Heart left ventricle (tissue), 16 donors: ENCODE data around the gene OTOA. TPM values are rescaled to one million over a fixed set of nuclear protein-coding genes. Genes with fewer than 3 reads are reported as not detected.
"Not testable (repeated sequence)": the region's sequence is repeated elsewhere in the genome, so short reads cannot be mapped to it uniquely, and the experiment has no call there.

Source experiments
- ATAC-seq, 4 donors: fragments of 200-7000 bp; cut with Tn5 transposase; one replicate each; pipeline ENCODE4 v1.9.1; 2020 to 2022; ENCODE audit warnings: moderate library complexity in 4 of 4, mild to moderate bottlenecking in 3 of 4, moderate number of reproducible peaks in 1 of 4
- DNase-seq, 5 donors: peaks; one replicate each; pipeline ENCODE4 v3.0.0-alpha.2; 2020
- H3K27ac ChIP-seq, 12 donors: fragments of 200-600 bp; sonication (generic) in 4 of 12; one replicate each; pipeline versions ENCODE4 v1.5.0 to v1.8.0; 2016 to 2022; ENCODE audit warnings: mild to moderate bottlenecking in 2 of 12
- H3K27me3 ChIP-seq, 9 donors: fragments of 200-600 bp; sonication (generic) in 2 of 9; one replicate each; pipeline versions ENCODE4 v1.5.1 to v1.8.0; 2016 to 2022; ENCODE audit warnings: mild to moderate bottlenecking in 3 of 9
- H3K36me3 ChIP-seq, 9 donors: fragments of 200-600 bp; sonication (generic) in 2 of 9; one replicate each; pipeline versions ENCODE4 v1.5.0 to v1.8.0; 2018 to 2022; ENCODE audit warnings: mild to moderate bottlenecking in 2 of 9
- H3K4me1 ChIP-seq, 12 donors: fragments of 200-600 bp; sonication (generic) in 4 of 12; one replicate each; pipeline versions ENCODE4 v1.5.0 to v1.8.0; 2016 to 2022; ENCODE audit warnings: mild to moderate bottlenecking in 3 of 12
- H3K4me3 ChIP-seq, 12 donors: fragments of 200-600 bp; sonication (generic) in 4 of 12; one replicate each; pipeline versions ENCODE4 v1.5.0 to v1.8.0; 2017 to 2022; ENCODE audit warnings: mild to moderate bottlenecking in 9 of 12, moderate library complexity in 4 of 12
- H3K9me3 ChIP-seq, 12 donors: fragments of 200-600 bp; sonication (generic) in 4 of 12; one replicate each; pipeline versions ENCODE4 v1.5.0 to v1.8.0; 2016 to 2022; ENCODE audit warnings: mild to moderate bottlenecking in 1 of 12
- WGBS, 4 donors: extraction: QIAGEN DNeasy Blood & Tissue Kit in 2 of 4; methylation state at CpG; one replicate each; pipeline versions ENCODE4 v1.1.5 to v1.1.7; 2013 to 2018; 5-methylcytosine and 5-hydroxymethylcytosine counted together
- intact Hi-C, 10 donors: fragments of 100-400 bp; cut with DNase I; formaldehyde crosslinking; loops; one replicate each; pipeline versions ENCODE4 v1.11.1 to v1.14.2; 2022
- polyA plus RNA-seq, 2 donors: library from polyadenylated mRNA; stranded (reverse); fragments of 200-250 nt; gene quantifications; one replicate each; pipeline ENCODE4 v1.2.3, GENCODE V29; 2013
- total RNA-seq, 9 donors: library from RNA; depleted of rRNA in 2 of 9; stranded (reverse); fragments of >200 nt in 2 of 9; fragmentation: NEBNext Ultra II Directional in 3 of 9; extraction: Animal tissue kit (Norgen Biotek cat#: 25700) in 3 of 9; gene quantifications; one replicate each; pipeline versions ENCODE4 v1.1.0 to v1.2.4, GENCODE V29; 2016 to 2023
- TF ChIP-seq, protein P1 (sequence below), 12 donors: fragments of 200-600 bp; sonication (generic) in 4 of 12; IDR thresholded peaks; one replicate each; pipeline versions ENCODE4 v1.5.0 to v1.8.0; 2018 to 2022; ENCODE audit warnings: antibody characterized with exemption in 12 of 12, mild to moderate bottlenecking in 5 of 12
- donor health status: ischemic (EF 13 %, LVEDD 7.1; RV severe dilation, severe dysfunction).
- donor health status: healthy with polysubstance abuse.
- donor health status: DM: no; HTN: yes; CAD: no.
- donor health status: DM: no; HTN: no; CAD: no.
- donor health status: ischemic (EF 25% LVEDD 6.9; RV normal size, moderate dysfunction).
- donor health status: ischemic (EF 25% LVEDD 5.7; RV mildly dilated, moderate dysfunction).
- donor health status: healthy.
- donor health status: DM: yes; HTN: yes; CAD: no.
- donor health status: ischemic (EF 35%, LVEDD 5.7; RV mildly dilated, moderate dysfunction).
- donor health status: nonischemic (EF 11% LVEDD 7.7; RV severe dilation, severe dysfunction).
- donor health status: DM: yes; HTN: yes; CAD: no.
- donor health status: PGD.
- donor health status: ischemic (EF 29% LVEDD 5.4; RV normal size, mild dysfunction).
- donor health status: nonischemic (EF 23%, LVEDD 6.1; RV moderate dilation, normal function).

Gene OTOA
- total and polyA plus RNA-seq, 11 donors: 0.03 to 0.41 (median 0.27) TPM; not detected in 7

- Histone ChIP-seq H3K27ac (peak overlapping the region in 1 of 12 donors; percentile 71), H3K36me3 (peaks cover 0 to 25% (median 6%) of the 10 kb centered on the region in 9 donors)
- WGBS, 4 donors: 54 to 63% (median 62%) methylated on average over 11 to 13 of the region's 13 CpGs
- H3K27me3 ChIP-seq, H3K9me3 ChIP-seq, H3K4me1 ChIP-seq, intact Hi-C loops, H3K4me3 ChIP-seq: not testable (repeated sequence)
- DNase-seq: peak in 2 of 5 donors; percentile 18 to 24
- peak; percentile 75 to 80 (median 76) for ATAC-seq
- TF ChIP-seq, protein P1, sequence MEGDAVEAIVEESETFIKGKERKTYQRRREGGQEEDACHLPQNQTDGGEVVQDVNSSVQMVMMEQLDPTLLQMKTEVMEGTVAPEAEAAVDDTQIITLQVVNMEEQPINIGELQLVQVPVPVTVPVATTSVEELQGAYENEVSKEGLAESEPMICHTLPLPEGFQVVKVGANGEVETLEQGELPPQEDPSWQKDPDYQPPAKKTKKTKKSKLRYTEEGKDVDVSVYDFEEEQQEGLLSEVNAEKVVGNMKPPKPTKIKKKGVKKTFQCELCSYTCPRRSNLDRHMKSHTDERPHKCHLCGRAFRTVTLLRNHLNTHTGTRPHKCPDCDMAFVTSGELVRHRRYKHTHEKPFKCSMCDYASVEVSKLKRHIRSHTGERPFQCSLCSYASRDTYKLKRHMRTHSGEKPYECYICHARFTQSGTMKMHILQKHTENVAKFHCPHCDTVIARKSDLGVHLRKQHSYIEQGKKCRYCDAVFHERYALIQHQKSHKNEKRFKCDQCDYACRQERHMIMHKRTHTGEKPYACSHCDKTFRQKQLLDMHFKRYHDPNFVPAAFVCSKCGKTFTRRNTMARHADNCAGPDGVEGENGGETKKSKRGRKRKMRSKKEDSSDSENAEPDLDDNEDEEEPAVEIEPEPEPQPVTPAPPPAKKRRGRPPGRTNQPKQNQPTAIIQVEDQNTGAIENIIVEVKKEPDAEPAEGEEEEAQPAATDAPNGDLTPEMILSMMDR (IDR thresholded peaks at IDR 0.05): peak; percentile 34 to 59 (median 51)
Observed at GRCh38 chr16:21801538-21802374, 138.0 kb downstream of the OTOA start.

DNA sequence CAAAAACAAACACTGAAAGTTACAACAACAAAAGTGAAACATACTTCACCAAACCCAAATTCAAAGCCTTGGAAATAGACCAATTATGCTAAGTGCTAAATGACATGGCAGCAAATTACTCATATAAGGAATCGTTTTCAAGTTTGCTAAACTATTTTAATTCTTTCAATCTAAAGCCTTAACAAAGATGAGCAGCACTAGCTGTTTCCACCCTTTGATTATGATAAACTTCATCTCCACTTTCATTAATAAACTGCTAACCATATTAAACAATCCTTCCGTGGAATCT is 138.6 kb downstream of the OTOA start:
- H3K9me3 ChIP-seq, H3K27me3 ChIP-seq, ATAC-seq, DNase-seq, H3K4me3 ChIP-seq, H3K4me1 ChIP-seq, intact Hi-C loops: not testable (repeated sequence)
- WGBS, 4 donors: 74 to 83% (median 75%) methylated on average over 2 of the region's 2 CpGs
- peak overlapping the region in 1 of 12 donors; percentile 71 for H3K27ac ChIP-seq
- peaks cover 0 to 21% (median 3%) of the 10 kb centered on the region in 9 donors for H3K36me3 ChIP-seq

Other genes starting within 250 kb of the OTOA start
- gene METTL9, start 64.4 kb upstream of the OTOA start, total RNA-seq: 10 to 100 TPM; 53.2 to 70.6 (median 59.3) TPM
- 10 to 100 TPM; 12.2 to 51.3 TPM for gene METTL9, start 64.4 kb upstream of the OTOA start, polyA plus RNA-seq
- 10 to 100 TPM in 1 of 9 donors, 1 to 10 TPM in 4, under 1 TPM in 4; 0.56 to 45.0 (median 1.5) TPM for gene IGSF6, start 11.4 kb upstream of the OTOA start, total RNA-seq
- gene IGSF6, start 11.4 kb upstream of the OTOA start, polyA plus RNA-seq: under 1 TPM; 0.71 to 0.91 TPM
- 10 to 100 TPM in 8 of 9 donors, 1 to 10 TPM in 1; 4.4 to 71.4 (median 24.8) TPM for gene NPIPB4, start 193.8 kb downstream of the OTOA start, total RNA-seq
- gene NPIPB4, start 193.8 kb downstream of the OTOA start, polyA plus RNA-seq: 10 to 100 TPM; 12.8 to 19.9 TPM